Measurements from ENCODE around the gene ARL14EP. TPM values are rescaled to one million over a fixed set of nuclear protein-coding genes. Genes with fewer than 3 reads are reported as not detected.
A peak's percentile ranks its signal among the peaks of the same experiment; 100 is the strongest.

Gene ARL14EP
- total RNA-seq, 1 donor, result 12.9 TPM

DNA sequence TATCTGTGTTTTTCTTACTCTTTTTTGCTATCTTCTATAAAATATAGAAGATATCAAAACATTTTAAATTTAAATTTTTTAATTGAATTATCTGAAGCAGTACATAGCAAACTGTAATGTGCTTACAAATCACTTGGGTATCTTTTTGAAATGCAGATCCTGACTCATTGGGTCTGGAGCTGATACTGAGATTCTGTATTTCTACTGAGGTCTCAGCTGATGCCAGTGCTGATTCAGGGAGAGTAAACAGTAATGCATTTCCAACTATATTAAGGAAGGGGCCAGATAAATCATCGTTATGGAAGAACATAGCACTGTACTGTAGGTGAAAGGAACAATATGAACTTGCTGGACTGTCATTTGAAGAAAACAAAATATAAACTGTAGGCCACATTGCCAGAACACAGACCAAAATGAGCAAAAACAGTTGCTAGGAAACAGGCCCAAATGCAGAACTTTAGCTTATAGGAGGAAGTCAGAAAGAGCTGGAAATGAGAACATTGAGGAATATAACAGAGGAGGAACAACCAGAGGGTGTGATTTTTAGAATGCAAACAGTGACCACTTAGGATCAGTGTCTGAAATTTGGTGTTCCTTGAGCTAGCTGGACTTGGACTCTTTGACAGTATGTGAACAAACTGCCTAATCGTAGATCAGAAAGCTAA, 3.3 kb downstream of the ARL14EP start:
- peak in 1 of 3 donors; percentile 52 for DNase-seq (ENCODE audit: low read depth in 2 of 3, low spot score in 2 of 3)

DNA sequence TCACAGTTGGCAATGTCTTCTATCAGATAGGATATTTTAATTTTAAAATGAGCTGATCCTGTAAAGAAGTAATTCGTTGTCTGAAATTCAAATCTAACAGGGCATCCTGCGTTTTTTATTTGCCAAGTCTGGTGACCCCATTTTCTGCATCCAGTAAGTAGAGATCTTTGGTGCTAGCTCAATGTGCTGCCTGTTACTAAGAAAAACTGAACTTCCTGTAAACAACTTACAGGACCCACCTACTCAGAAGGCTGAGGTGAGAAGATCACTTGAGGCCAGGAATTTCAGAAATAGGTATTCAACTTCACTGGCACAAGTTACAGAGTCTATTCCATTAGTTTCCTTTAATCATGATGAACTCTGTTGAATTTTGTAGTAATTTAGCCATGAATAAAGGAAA, 4.0 kb downstream of the ARL14EP start:
- no peak for DNase-seq (ENCODE audit: low read depth in 2 of 3, low spot score in 2 of 3)

DNA sequence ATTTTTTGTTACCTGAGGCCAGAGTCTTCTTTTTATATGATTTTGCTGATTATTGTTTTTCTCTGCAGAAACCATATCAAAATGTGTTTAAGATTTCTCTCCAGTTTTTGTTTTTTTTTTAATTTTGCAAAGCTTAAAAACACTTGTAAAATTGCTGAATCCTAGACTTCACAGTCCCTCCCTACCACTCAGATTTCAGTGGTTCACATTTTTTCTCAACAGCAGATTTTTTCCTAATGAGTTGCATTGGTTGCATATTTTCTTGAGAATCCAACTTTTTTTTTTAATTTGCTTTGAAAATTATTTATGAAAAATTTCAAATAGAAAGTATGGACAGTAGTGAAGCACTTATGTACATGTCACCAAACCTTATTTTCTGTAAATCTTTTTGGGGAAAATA, 5.8 kb downstream of the ARL14EP start:
- DNase-seq (ENCODE audit: low read depth in 2 of 3, low spot score in 2 of 3), result no peak

DNA sequence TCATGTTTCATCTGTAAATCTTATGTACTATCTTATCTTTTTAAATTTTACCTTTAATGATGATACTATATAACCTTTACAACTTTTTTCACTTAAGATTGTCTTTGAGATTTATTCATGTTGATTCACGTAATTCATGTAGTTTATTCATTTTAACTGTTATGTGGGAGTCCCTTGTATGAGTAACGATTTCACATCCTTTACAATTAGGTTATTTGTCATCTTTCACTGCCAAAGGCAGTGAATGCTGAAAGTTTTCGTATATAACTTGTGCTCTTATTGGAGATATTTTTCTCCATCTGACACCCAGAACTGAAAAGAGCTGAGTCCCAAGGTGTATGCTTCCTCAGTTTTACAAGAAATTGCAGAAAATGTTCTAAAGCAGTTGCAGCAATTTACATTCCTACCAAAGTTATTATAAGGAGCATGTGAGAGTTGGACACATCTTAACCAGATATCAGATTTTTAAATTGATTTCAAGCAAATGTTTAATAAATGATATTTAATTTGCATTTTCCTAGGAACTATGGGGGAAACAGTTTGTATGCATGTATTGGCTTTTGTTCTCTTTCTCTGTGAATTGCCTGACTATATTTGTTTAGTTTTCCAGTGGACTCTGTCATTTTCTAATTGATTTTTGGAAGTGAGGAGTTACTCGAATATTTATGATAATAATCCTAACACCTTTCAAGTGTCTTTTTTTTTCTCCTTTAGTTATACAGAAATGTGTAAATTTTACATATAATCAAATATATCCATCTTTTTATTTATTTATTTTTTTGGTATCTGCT, 6.4 kb downstream of the ARL14EP start:
- DNase-seq (ENCODE audit: low read depth in 2 of 3, low spot score in 2 of 3), result no peak

GRCh38 chr11:30333405-30333804, 10.5 kb downstream of the ARL14EP start:
- DNase-seq (ENCODE audit: low read depth in 2 of 3, low spot score in 2 of 3), result peak in 1 of 3 donors; percentile 29

- peak in 1 of 3 donors; percentile 50 for DNase-seq (ENCODE audit: low read depth in 2 of 3, low spot score in 2 of 3)
Observed at GRCh38 chr11:30342736-30343166, 19.8 kb downstream of the ARL14EP start.

DNA sequence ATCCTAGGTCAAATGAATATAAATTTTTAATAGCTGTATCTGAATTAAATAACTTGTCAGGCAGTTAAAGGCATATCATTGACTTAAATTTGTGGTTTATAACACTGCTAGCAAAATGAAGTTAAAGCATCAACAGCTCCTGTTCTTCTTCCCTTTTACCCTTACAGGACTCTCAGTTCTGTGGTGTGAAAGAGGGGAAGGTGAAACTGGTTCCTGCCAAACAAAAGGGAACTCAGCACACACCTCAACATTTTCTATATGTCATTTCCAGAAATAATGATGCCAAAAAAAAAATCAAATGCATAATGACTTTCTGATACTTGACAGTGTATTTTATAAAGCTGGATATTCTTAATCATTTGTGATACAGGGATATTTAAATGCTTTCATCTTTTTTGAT, 21.2 kb downstream of the ARL14EP start:
- DNase-seq (ENCODE audit: low read depth in 2 of 3, low spot score in 2 of 3), result peak in 1 of 3 donors; percentile 48

DNA sequence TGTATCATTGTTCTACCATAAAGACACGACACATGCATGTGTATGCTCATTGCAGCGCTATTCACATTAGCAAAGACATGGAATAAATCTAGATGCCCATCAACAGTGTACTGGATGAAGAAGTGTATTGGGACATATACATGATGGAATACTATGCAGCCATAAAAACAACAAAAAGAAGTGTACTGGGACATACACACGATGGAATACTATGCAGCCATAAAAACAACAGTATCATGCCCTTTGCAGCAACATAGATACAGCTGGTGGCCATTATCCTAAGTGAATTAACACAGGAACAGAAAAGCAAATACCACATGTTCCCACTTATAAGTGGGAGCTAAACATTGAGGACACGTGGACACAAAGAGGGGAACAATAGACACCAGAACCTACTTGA, 22.7 kb downstream of the ARL14EP start:
- no peak for DNase-seq (ENCODE audit: low read depth in 2 of 3, low spot score in 2 of 3)

DNA sequence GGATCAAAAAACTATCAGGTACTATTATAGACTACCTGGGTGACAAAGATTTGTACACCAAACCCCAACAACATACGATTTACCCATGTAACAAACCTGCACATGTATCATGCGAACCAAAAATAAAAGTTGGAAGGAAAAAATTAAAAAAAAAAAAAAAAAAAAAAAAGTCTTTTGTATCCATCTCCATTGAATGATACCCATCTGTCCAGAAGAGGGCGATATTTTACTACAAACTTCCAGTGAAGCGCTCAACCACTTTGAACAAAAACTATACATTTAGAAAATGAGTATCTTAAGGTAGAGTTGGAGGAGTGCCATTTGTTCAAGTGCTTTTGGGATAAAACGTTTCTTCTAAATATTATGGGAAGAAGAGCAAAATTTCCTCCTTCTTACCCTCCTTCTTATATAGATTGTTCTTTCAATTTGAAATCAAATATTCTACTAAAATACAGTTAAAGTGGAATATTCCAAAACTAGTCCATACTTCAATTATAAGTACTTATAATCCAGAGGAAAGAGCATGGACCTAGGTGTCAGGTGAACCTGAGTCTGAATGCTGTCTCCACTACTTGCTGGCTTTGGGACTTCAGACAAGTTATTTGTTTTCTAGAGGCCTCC, 23.3 kb downstream of the ARL14EP start:
- peak in 2 of 3 donors; percentile 68 to 84 for DNase-seq (ENCODE audit: low read depth in 2 of 3, low spot score in 2 of 3)

DNA sequence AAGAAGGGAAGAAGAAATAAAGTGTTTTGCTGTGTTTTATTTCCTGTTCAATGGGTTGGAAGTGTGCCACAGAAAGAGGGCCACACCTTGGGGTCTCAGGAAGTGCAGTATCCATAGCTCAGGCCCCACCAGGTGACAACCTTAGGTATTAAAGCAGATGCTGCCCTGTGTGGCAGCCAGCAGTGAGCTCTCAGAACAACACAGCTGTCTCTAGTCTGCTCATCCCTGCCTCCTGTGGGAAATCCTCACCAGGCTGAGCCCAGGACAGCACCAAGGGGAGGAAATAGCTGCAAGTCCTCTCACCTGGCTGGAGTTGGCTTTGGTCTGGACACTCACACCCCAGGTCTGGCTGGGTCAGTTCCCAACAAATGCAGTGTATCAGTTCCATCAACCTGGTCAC, 25.1 kb downstream of the ARL14EP start:
- DNase-seq (ENCODE audit: low read depth in 2 of 3, low spot score in 2 of 3), result no peak

DNA sequence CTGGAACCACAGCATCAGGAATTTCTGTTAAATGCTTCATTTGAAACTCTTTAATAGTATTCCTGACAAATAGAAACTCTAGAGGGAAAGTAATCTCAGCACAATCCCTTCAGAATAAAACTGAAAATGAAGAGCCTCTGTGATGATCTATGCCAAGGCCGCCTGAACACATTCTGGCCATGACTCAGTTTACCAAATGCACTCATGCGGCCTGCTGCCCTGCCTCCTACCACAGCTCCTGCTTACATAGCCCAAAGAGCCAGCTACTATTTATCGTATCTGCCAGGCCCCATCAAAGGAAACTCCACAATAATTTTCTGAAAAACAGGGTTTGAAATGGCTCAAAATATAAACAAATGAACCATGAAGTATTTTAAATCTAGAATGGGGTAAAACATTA, 27.0 kb downstream of the ARL14EP start:
- no peak for DNase-seq (ENCODE audit: low read depth in 2 of 3, low spot score in 2 of 3)

GRCh38 chr11:30350384-30350783, 27.5 kb downstream of the ARL14EP start:
- no peak for DNase-seq (ENCODE audit: low read depth in 2 of 3, low spot score in 2 of 3)

DNA sequence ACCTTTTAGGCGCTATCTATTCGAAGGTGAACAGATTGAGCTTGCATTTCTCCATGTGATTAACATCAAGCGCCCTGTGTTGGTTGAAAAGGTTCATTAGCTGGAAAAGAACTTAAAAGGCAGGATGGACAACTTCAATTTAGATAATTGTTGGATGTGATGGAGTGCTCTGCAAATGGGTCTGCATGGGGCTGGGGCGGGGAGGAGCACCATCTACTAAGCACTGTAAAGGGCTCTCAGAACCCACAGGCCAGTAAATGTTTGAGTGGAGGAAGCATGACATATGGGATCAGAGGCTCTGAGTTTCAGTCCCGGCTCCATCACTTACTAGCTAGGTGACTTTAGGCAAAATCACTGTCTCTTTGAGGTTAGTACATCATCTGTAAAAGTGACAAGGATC, 28.2 kb downstream of the ARL14EP start:
- DNase-seq (ENCODE audit: low read depth in 2 of 3, low spot score in 2 of 3), result no peak

GRCh38 chr11:30356391-30356790, 33.5 kb downstream of the ARL14EP start:
- DNase-seq (ENCODE audit: low read depth in 2 of 3, low spot score in 2 of 3), result no peak

GRCh38 chr11:30357872-30358271, 35.0 kb downstream of the ARL14EP start:
- no peak for DNase-seq (ENCODE audit: low read depth in 2 of 3, low spot score in 2 of 3)

- DNase-seq (ENCODE audit: low read depth in 2 of 3, low spot score in 2 of 3), result no peak
Observed at GRCh38 chr11:30358536-30358935, 35.6 kb downstream of the ARL14EP start.

DNA sequence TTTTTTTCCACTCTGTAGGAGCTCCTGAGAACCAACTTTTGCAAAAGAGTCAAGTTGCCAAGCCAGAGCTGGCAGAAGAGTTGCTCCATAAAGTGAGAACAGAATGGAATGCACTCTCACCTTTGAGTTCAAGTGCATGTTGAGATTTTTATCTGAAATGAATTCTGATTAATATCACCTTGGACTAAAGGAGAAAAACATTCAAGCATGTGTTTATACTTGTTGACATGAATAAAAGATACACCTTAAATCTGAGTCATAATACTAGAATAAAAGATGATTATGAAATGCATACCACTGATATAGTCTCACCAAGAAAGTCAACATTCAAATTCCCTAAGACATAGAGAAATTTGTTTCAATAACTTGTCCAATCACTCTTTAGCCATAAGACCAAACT, 37.8 kb downstream of the ARL14EP start:
- DNase-seq (ENCODE audit: low read depth in 2 of 3, low spot score in 2 of 3), result no peak

DNA sequence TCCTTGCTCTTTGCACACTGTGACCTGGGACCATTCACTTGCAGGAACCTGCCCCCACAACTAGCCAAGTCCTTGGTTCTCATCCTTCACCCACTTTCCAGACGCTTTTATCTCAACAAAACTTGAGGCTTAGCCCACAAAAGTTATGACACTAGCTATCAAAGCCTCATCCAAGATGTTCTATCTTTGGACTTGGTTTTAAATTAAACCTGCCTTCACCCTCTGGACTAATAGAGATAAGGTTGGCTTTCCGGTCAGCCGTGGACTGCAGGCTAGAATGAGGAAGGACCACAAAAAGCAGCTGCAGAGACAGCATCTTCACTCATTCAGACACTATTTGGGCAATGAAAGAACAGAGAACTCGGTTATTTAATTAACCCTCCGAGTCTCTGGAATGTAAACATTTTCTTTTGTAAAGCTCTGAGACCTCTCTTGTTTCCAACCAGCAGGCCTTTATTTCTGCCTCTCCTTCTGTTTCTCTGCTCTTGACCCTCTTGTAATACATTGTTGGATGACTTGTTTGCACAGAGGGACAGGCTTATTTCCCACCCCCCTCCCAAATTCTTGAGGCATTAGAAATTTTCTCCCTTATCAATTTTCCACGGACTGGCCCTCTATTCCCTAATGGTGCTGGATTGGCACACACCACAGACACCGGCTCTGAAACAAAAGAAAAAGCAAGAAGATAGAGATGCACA, 41.4 kb downstream of the ARL14EP start:
- no peak for DNase-seq (ENCODE audit: low read depth in 2 of 3, low spot score in 2 of 3)

DNA sequence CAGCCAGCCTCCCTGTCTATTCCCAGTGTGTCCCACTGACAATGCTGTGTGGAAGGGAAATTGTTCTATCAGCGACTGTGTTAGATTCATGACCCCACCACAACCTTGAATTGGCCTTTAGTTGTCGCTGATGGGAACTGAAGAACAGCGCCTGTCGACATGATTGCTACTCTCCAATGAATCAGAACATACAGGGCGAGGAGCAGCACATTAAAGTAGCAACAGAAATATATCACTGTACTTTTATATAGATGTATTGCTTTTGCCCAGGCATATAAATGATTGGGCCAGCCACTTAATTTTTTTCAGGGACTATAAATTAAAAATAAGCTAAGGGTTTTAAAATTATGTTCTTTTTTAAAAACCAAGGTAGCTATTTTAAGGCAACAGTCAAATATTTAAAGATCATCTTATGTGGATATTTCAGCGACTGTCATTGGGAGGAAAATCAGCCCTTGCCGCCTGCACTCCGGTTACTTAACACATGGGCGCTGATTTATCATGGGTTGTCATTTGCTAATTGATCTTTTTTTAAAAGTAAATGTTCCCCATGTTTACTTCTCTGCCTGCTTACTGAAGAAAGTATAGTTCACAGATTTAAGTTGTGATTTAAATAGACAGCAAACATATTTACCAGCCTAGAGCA, 42.1 kb downstream of the ARL14EP start:
- no peak for DNase-seq (ENCODE audit: low read depth in 2 of 3, low spot score in 2 of 3)

- no peak for DNase-seq (ENCODE audit: low read depth in 2 of 3, low spot score in 2 of 3)
Observed at GRCh38 chr11:30365793-30366517, 43.1 kb downstream of the ARL14EP start.

All from hematopoietic multipotent progenitor cell (in vitro differentiated cells).